Chondrocyte (in vitro differentiated cells): ENCODE results near the gene CENPN. TPM values are rescaled to one million over a fixed set of nuclear protein-coding genes. Genes with fewer than 3 reads are reported as not detected.

Source experiments
- DNase-seq: peaks from one replicate; pipeline ENCODE4 v3.0.0; 2021; ENCODE audit warnings: mixed read lengths, low spot score
- H3K27ac Mint-ChIP-seq: one replicate; pipeline ENCODE4 v1.8.0; 2021; ENCODE audit warnings: mild to moderate bottlenecking, moderate library complexity, mixed read lengths; ENCODE audit not compliant: unreplicated experiment
- H3K27me3 Mint-ChIP-seq: 2 replicates; pipeline ENCODE4 v1.8.0; 2021; ENCODE audit warnings: low read depth, mixed read lengths
- H3K36me3 Mint-ChIP-seq: 2 replicates; pipeline ENCODE4 v1.8.0; 2021; ENCODE audit warnings: low read depth, mixed read lengths
- H3K4me1 Mint-ChIP-seq: 2 replicates; pipeline ENCODE4 v1.8.0; 2021; ENCODE audit warnings: low read depth, mild to moderate bottlenecking, mixed read lengths
- H3K4me3 Mint-ChIP-seq: one replicate; pipeline ENCODE4 v1.8.0; 2021; ENCODE audit warnings: mild to moderate bottlenecking, moderate library complexity, mixed read lengths; ENCODE audit not compliant: unreplicated experiment
- H3K9me3 Mint-ChIP-seq: 2 replicates; pipeline ENCODE4 v1.8.0; 2021; ENCODE audit warnings: low read depth, mixed read lengths
- CTCF ChIP-seq: fragments of 200-600 bp; sonication (generic); IDR thresholded peaks from 2 replicates; pipeline ENCODE4 v1.5.0; 2021; ENCODE audit warnings: antibody characterized with exemption, mild to moderate bottlenecking, moderate library complexity
- total RNA-seq: library from RNA; stranded (reverse); gene quantifications from 3 replicates; pipeline ENCODE4 v1.2.1, GENCODE V29; 2021

The CENPN gene
- total RNA-seq, 1 donor from 2014 or later = 10.8 TPM

- Mint-ChIP-seq H3K27me3 (no peaks in the 10 kb centered on the region), H3K36me3 (peaks cover 8% of the 10 kb centered on the region), H3K4me1 (no peaks in the 10 kb centered on the region), H3K4me3 (no peak overlapping the region), H3K9me3 (no peaks in the 10 kb centered on the region), H3K27ac (no peak overlapping the region)
- TF ChIP-seq CTCF = no peak
- DNase-seq = no peak
Observed at GRCh38 chr16:81026429-81026828, 19.4 kb downstream of the CENPN start.

- Mint-ChIP-seq H3K27me3 (no peaks in the 10 kb centered on the region), H3K9me3 (no peaks in the 10 kb centered on the region), H3K4me1 (no peaks in the 10 kb centered on the region), H3K36me3 (peaks cover 6% of the 10 kb centered on the region), H3K27ac (no peak overlapping the region), H3K4me3 (no peak overlapping the region)
- no peak for DNase-seq
- no peak for TF ChIP-seq CTCF
Observed at GRCh38 chr16:81029930-81030604, 23.1 kb downstream of the CENPN start.

GRCh38 chr16:81035398-81035974 lies 28.5 kb downstream of the CENPN start, which contains the start of gene ATMIN:
Gene ATMIN, plus strand, starts transcription at chr16:81035842. Its CDS starts 29 bp downstream, at chr16:81035871.
- peak; percentile 98 for TF ChIP-seq CTCF
- no peaks in the 10 kb centered on the region for H3K27me3 Mint-ChIP-seq
- no peak for DNase-seq
- H3K27ac Mint-ChIP-seq = peak within 1 kb of the TSS; percentile 81
- H3K36me3 Mint-ChIP-seq = peaks cover 3% of the 10 kb centered on the region
- no peaks in the 10 kb centered on the region for H3K9me3 Mint-ChIP-seq
- H3K4me1 Mint-ChIP-seq = peaks cover 35% of the 10 kb centered on the region
- H3K4me3 Mint-ChIP-seq = peak within 1 kb of the TSS; percentile 80

GRCh38 chr16:81035975-81036750 lies 29.1 kb downstream of the CENPN start:
- Mint-ChIP-seq H3K4me1 (peaks cover 35% of the 10 kb centered on the region), H3K36me3 (peaks cover 4% of the 10 kb centered on the region), H3K4me3 (peak overlapping the region; percentile 80), H3K27ac (peak overlapping the region; percentile 81), H3K9me3 (no peaks in the 10 kb centered on the region), H3K27me3 (no peaks in the 10 kb centered on the region)
- TF ChIP-seq CTCF = no peak
- DNase-seq = no peak

- H3K27ac Mint-ChIP-seq = peak overlapping the region; percentile 81
- peaks cover 9% of the 10 kb centered on the region for H3K36me3 Mint-ChIP-seq
- no peak for TF ChIP-seq CTCF
- no peak for DNase-seq
- H3K9me3 Mint-ChIP-seq = no peaks in the 10 kb centered on the region
- peak overlapping the region; percentile 80 for H3K4me3 Mint-ChIP-seq
- peaks cover 35% of the 10 kb centered on the region for H3K4me1 Mint-ChIP-seq
- no peaks in the 10 kb centered on the region for H3K27me3 Mint-ChIP-seq
Observed at GRCh38 chr16:81036751-81037350, 29.8 kb downstream of the CENPN start.
